ENCODE results near the gene IFITM10.

- TF ChIP-seq CTCF (conservative IDR thresholded peaks at IDR 0.05 in 1 of 2, IDR thresholded peaks at IDR 0.05 in 1 of 2; ENCODE audit: low read depth in 1 of 2, low read length in 2 of 2), result no peak
- TF ChIP-seq EZH2 (IDR thresholded peaks at IDR 0.05; ENCODE audit: low read length, missing control alignments), result no peak
These were observed 5.3 kb downstream of the IFITM10 start for GRCh38 chr11:1744891-1745700.

All from fibroblast of lung (primary cell).